Transverse colon (tissue), 4 donors: ENCODE data around the gene ZMIZ1. TPM values are rescaled to one million over a fixed set of nuclear protein-coding genes. Genes with fewer than 3 reads are reported as not detected.
A peak's percentile ranks its signal among the peaks of the same experiment; 100 is the strongest.

Source experiments
- DNase-seq: peaks from one replicate; pipeline ENCODE4 v3.0.0-alpha.2; 2019
- H3K27ac ChIP-seq, 4 donors: fragments of 200-600 bp; sonication (generic); 2 replicates each; pipeline ENCODE4 v1.5.1; 2016 to 2018; ENCODE audit warnings: inconsistent platforms in 4 of 4
- H3K27me3 ChIP-seq: fragments of 200-600 bp; sonication (generic); 2 replicates; pipeline ENCODE4 v1.5.1; 2017; ENCODE audit warnings: inconsistent platforms
- H3K36me3 ChIP-seq, 4 donors: fragments of 200-600 bp; sonication (generic); 2 replicates each; pipeline ENCODE4 v1.5.1; 2017 to 2019; ENCODE audit warnings: inconsistent platforms in 4 of 4
- H3K4me1 ChIP-seq, 4 donors: fragments of 200-600 bp; sonication (generic); 2 replicates each; pipeline ENCODE4 v1.5.1; 2017 to 2020; ENCODE audit warnings: inconsistent platforms in 4 of 4
- H3K4me3 ChIP-seq, 4 donors: fragments of 200-600 bp; sonication (generic); 1 replicate in 1 of 4; 2 replicates in 3 of 4; pipeline versions ENCODE4 v1.5.1 to v1.6.1; 2017 to 2019; ENCODE audit warnings: inconsistent platforms in 4 of 4
- H3K9me3 ChIP-seq, 2 donors: fragments of 200-600 bp; sonication (generic); 2 replicates each; pipeline ENCODE4 v1.5.1; 2017 to 2019; ENCODE audit warnings: inconsistent platforms in 2 of 2
- CTCF ChIP-seq, 5 experiments: fragments of 200-600 bp in 3 of 5; fragments of 450-650 bp in 2 of 5; sonication (generic) in 3 of 5; IDR thresholded peaks; 1 replicate in 2 of 5; 2 replicates in 3 of 5; pipeline ENCODE4 v1.5.1; 2016 to 2017; ENCODE audit warnings: antibody characterized with exemption in 5 of 5, inconsistent platforms in 3 of 5, mild to moderate bottlenecking in 2 of 5, moderate library complexity in 1 of 5
- EP300 ChIP-seq: sonication (generic); formaldehyde crosslinking; IDR thresholded peaks from one replicate; pipeline ENCODE4 v1.6.1; 2017; ENCODE audit warnings: antibody characterized with exemption, low read depth
- POLR2A ChIP-seq: fragments of 450-650 bp; IDR thresholded peaks from one replicate; pipeline ENCODE4 v1.6.1; 2016; ENCODE audit warnings: antibody characterized with exemption, mild to moderate bottlenecking, moderate library complexity
- POLR2AphosphoS5 ChIP-seq, 3 donors: sonication (generic); formaldehyde crosslinking; IDR thresholded peaks; one replicate each; pipeline ENCODE4 v1.6.1; 2016; ENCODE audit warnings: antibody characterized with exemption in 3 of 3
- WGBS, 2 donors: methylation state at CpG; one replicate each; pipeline ENCODE4 v1.1.5; 2018; ENCODE audit warnings: low coverage in 1 of 2; 5-methylcytosine and 5-hydroxymethylcytosine counted together
- in situ Hi-C, 4 donors: fragments of 200-750 bp; cut with MboI; loops; one replicate each; pipeline versions ENCODE4 v1.15.0 to v1.15.1; 2017; ENCODE audit warnings: low sequenced_read_pairs in 3 of 4, low pct_ligation_motif_present in 1 of 4, low pct_unique_long_range_greater_than_20kb in 1 of 4
- intact Hi-C: fragments of 100-400 bp; cut with DNase I; formaldehyde crosslinking; loops from one replicate; pipeline ENCODE4 v1.15.1; 2023; ENCODE audit warnings: low total_unique reads
- total RNA-seq, 4 donors: library from RNA; depleted of rRNA; stranded (reverse); fragments of >200 nt; gene quantifications; one replicate each; pipeline ENCODE4 v1.1.0, GENCODE V29; 2016

ZMIZ1 gene
- total RNA-seq, 4 donors from 2014 or later = 32.0 to 108 (median 63.0) TPM

DNA sequence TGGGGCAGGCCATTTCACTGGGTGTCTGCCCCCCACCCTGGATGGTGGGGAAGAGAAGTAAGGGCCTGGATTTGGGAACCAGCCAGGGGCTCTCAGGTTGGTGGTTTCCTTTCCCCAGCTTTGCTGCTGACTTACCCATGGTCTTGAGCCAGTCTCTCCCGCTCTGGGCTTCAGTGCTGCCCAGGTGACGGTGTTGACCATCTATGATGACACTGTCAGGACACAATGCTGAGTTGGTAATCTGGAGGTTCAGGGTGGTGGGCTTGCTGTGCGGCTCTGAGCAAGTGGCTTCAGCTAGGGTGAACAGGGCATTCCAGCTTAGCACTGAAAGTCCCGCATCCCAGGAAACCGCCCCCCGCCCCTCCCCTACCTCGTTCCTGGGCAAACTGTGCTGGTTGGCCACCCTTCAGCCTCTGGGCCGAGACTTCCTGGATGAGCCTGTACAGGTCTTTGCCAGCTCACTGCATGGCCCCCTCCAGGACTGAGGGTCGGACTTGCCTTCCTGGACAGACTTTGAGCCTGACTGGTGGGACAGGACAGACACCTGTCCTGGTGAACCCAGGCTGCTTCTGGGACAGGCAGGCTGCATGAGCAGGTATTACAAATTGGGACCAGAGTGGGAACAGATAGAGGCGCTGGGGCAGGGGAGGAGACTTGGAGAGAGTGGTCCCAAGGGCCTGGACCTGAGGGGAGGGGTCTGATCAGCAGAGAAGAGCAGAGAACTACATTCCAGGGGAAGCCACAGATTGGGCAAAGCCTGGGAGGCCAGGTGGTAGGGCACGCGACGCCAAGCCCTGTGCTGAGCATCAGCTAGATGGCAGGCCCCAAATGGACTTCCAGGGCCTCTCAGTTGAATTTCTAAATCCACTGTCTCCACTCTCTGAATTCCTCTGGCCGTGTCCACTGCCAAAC is 19.9 kb upstream of the ZMIZ1 start:
- in situ Hi-C loops (no loop called here), intact Hi-C loops (no loop called here)
- peak overlapping the region; percentile 43 to 60 (median 46) for H3K27ac ChIP-seq
- no peak for DNase-seq
- 66% methylated on average over 14 of the region's 14 CpGs; no CpG with 5 or more reads in 1 of the 2 donors for WGBS, 2 donors
- no peaks in the 10 kb centered on the region for H3K27me3 ChIP-seq
- no peaks in the 10 kb centered on the region for H3K36me3 ChIP-seq
- no peak overlapping the region for H3K4me3 ChIP-seq
- TF ChIP-seq POLR2A = no peak
- TF ChIP-seq EP300 = no peak
- no peak for TF ChIP-seq POLR2AphosphoS5 (IDR thresholded peaks at IDR 0.05)
- no peak for TF ChIP-seq CTCF (IDR thresholded peaks at IDR 0.05)
- no peaks in the 10 kb centered on the region for H3K9me3 ChIP-seq
- peaks cover 12 to 49% (median 31%) of the 10 kb centered on the region in 4 donors for H3K4me1 ChIP-seq

- WGBS, 2 donors = 29 to 86% methylated on average over 6 to 15 of the region's 15 CpGs
- Histone ChIP-seq H3K9me3 (no peaks in the 10 kb centered on the region), H3K36me3 (no peaks in the 10 kb centered on the region), H3K27ac (peak overlapping the region in 2 of 4 donors; percentile 36 to 45), H3K27me3 (no peaks in the 10 kb centered on the region), H3K4me1 (peaks cover 12 to 61% (median 41%) of the 10 kb centered on the region in 4 donors), H3K4me3 (no peak overlapping the region)
- TF ChIP-seq POLR2A (no peak), CTCF (IDR thresholded peaks at IDR 0.05) (no peak)
- intact Hi-C loops = loop anchor here (5.0 kb wide), 1 partner anchor 1137 kb away; no protein-coding TSS in a partner anchor
- in situ Hi-C loops = no loop called here
- DNase-seq = no peak
Observed at GRCh38 chr10:79049931-79050895, 18.6 kb upstream of the ZMIZ1 start.

- 88% methylated on average over 7 of the region's 7 CpGs; no CpG with 5 or more reads in 1 of the 2 donors for WGBS, 2 donors
- peak overlapping the region; percentile 18 to 45 (median 30) for H3K27ac ChIP-seq
Observed at GRCh38 chr10:79050896-79051555, 17.7 kb upstream of the ZMIZ1 start.

More at GRCh38 chr10:79050896-79051555, 17.7 kb upstream of the ZMIZ1 start:
- intact Hi-C loops = loop anchor here (5.0 kb wide), 1 partner anchor 1136 kb away; no protein-coding TSS in a partner anchor
- TF ChIP-seq EP300 = no peak
- no peak for TF ChIP-seq POLR2AphosphoS5 (IDR thresholded peaks at IDR 0.05)
- no peak for TF ChIP-seq POLR2A
- TF ChIP-seq CTCF (IDR thresholded peaks at IDR 0.05) = no peak
- DNase-seq = no peak
- in situ Hi-C loops = no loop called here
- Histone ChIP-seq H3K4me3 (no peak overlapping the region), H3K4me1 (peaks cover 12 to 69% (median 45%) of the 10 kb centered on the region in 4 donors), H3K36me3 (no peaks in the 10 kb centered on the region), H3K27me3 (no peaks in the 10 kb centered on the region), H3K9me3 (no peaks in the 10 kb centered on the region)
